Measurements from ENCODE around the gene BICDL2. TPM values are rescaled to one million over a fixed set of nuclear protein-coding genes. Genes with fewer than 3 reads are reported as not detected.

The BICDL2 gene
- 0.17 TPM in 1 of 2 replicates, not detected in the other for total RNA-seq

GRCh38 chr16:3036726-3037315 is at the start of gene BICDL2:
Gene BICDL2 (minus strand): TSS chr16:3036944. CDS start chr16:3035496, 1,448 bp downstream.

GRCh38 chr16:3065069-3065741 is 28.5 kb upstream of the BICDL2 start, which contains the start of gene IL32:
Gene IL32 (plus strand): TSS chr16:3065640. CDS start chr16:3065812, 172 bp downstream.

GRCh38 chr16:3045758-3046640 is 9.3 kb upstream of the BICDL2 start, which contains the start of gene MMP25:
Gene MMP25 (plus strand): TSS chr16:3046561. CDS start chr16:3046918, 357 bp downstream.

GRCh38 chr16:3023669-3024478 is 12.9 kb downstream of the BICDL2 start, which contains the start of the genes HCFC1R1 and THOC6:
Gene HCFC1R1 (minus strand): TSS chr16:3023942. CDS start chr16:3023941, 1 bp downstream.
Gene THOC6 (plus strand): TSS chr16:3024035. CDS start chr16:3024327, 292 bp downstream.

GRCh38 chr16:3020247-3020603 is 16.5 kb downstream of the BICDL2 start, which contains the start of gene TNFRSF12A:
Gene TNFRSF12A (plus strand): TSS chr16:3020368. CDS start chr16:3020398, 30 bp downstream.

GRCh38 chr16:3017794-3018506 is 18.8 kb downstream of the BICDL2 start, which contains the start of gene CLDN6:
Gene CLDN6 (minus strand): TSS chr16:3018183. CDS start chr16:3016021, 2,162 bp downstream.

GRCh38 chr16:3012828-3013420 is 23.8 kb downstream of the BICDL2 start, which contains the start of gene CLDN9:
Gene CLDN9 (plus strand): TSS chr16:3012923. CDS start chr16:3013363, 440 bp downstream.

GRCh38 chr16:2980227-2981176 is 56.2 kb downstream of the BICDL2 start, which contains the start of gene PKMYT1:
Gene PKMYT1 (minus strand): TSS chr16:2980446. CDS start chr16:2979657, 789 bp downstream.

Other genes starting within 250 kb of the BICDL2 start
- gene PRSS33, start 249.4 kb downstream of the BICDL2 start, total RNA-seq = not detected in 2 replicates
- gene PRSS41, start 238.5 kb downstream of the BICDL2 start, total RNA-seq = not detected in 2 replicates
- gene PRSS21, start 219.7 kb downstream of the BICDL2 start, total RNA-seq = 0.44 and 2.0 TPM in 2 replicates
- not detected in 2 replicates for gene ZG16B, start 206.6 kb downstream of the BICDL2 start, total RNA-seq
- gene PRSS22, start 178.8 kb downstream of the BICDL2 start, total RNA-seq = not detected in 2 replicates
- 73.9 and 77.1 TPM in 2 replicates for gene FLYWCH2, start 153.7 kb downstream of the BICDL2 start, total RNA-seq
- 46.4 and 77.6 TPM in 2 replicates for gene FLYWCH1, start 125.0 kb downstream of the BICDL2 start, total RNA-seq
- gene KREMEN2, start 72.7 kb downstream of the BICDL2 start, total RNA-seq = 0.17 TPM in 1 of 2 replicates, not detected in the other
- 2.5 and 6.5 TPM in 2 replicates for gene PAQR4, start 67.6 kb downstream of the BICDL2 start, total RNA-seq
- gene PKMYT1, start 56.5 kb downstream of the BICDL2 start, total RNA-seq = 0.83 and 9.9 TPM in 2 replicates
- gene CLDN9, start 24.0 kb downstream of the BICDL2 start, total RNA-seq = under 0.01 TPM in 1 of 2 replicates, not detected in the other
- gene CLDN6, start 18.8 kb downstream of the BICDL2 start, total RNA-seq = 0.15 TPM in 1 of 2 replicates, not detected in the other
- 91.0 and 208 TPM in 2 replicates for gene TNFRSF12A, start 16.6 kb downstream of the BICDL2 start, total RNA-seq
- gene HCFC1R1, start 13.0 kb downstream of the BICDL2 start, total RNA-seq = 12.5 and 73.4 TPM in 2 replicates
- 20.0 and 26.9 TPM in 2 replicates for gene THOC6, start 12.9 kb downstream of the BICDL2 start, total RNA-seq
- 0.15 TPM in 1 of 2 replicates, not detected in the other for gene MMP25, start 9.6 kb upstream of the BICDL2 start, total RNA-seq
- 2.6 and 14.2 TPM in 2 replicates for gene IL32, start 28.7 kb upstream of the BICDL2 start, total RNA-seq
- 0.17 TPM in 1 of 2 replicates, not detected in the other for gene ZSCAN10, start 62.4 kb upstream of the BICDL2 start, total RNA-seq
- gene ZNF205, start 75.6 kb upstream of the BICDL2 start, total RNA-seq = 17.6 and 25.1 TPM in 2 replicates
- 9.0 and 11.6 TPM in 2 replicates for gene ZNF213, start 98.1 kb upstream of the BICDL2 start, total RNA-seq
- gene OR1F1, start 151.3 kb upstream of the BICDL2 start, total RNA-seq = not detected in 2 replicates
- gene ZNF200, start 198.2 kb upstream of the BICDL2 start, total RNA-seq = 8.6 and 9.6 TPM in 2 replicates
- under 0.01 and 0.15 TPM in 2 replicates for gene MEFV, start 219.7 kb upstream of the BICDL2 start, total RNA-seq
- 49.9 and 53.9 TPM in 2 replicates for gene ZNF263, start 246.5 kb upstream of the BICDL2 start, total RNA-seq